ENCODE results near the gene SDCCAG8. TPM values are rescaled to one million over a fixed set of nuclear protein-coding genes. Genes with fewer than 3 reads are reported as not detected.

SDCCAG8 gene
- total RNA-seq, 1 experiment from 2014 or later = 10.0 TPM

- no peak overlapping the region for H3K4me3 Mint-ChIP-seq
- Histone ChIP-seq H3K79me2 (ENCODE audit: insufficient read depth, low read length) (no peaks in the 10 kb centered on the region), H3K4me2 (ENCODE audit: insufficient read depth, insufficient read length, low read length) (no peak overlapping the region), H3K79me1 (ENCODE audit: insufficient read depth, low read depth, low read length, poor library complexity, severe bottlenecking) (no peaks in the 10 kb centered on the region), H2AFZ (ENCODE audit: low read length) (no peak overlapping the region), H4K8ac (replicated peaks; ENCODE audit: insufficient read length, low read depth, low read length) (no peak overlapping the region), H3K4ac (ENCODE audit: low read depth, low read length) (no peak overlapping the region), H4K5ac (ENCODE audit: insufficient read length, low read depth, low read length) (no peak overlapping the region), H2BK12ac (ENCODE audit: insufficient read length, low read depth, low read length) (no peak overlapping the region), H4K20me1 (ENCODE audit: control insufficient read depth, insufficient read depth, insufficient read length) (no peaks in the 10 kb centered on the region), H3T11ph (ENCODE audit: low read length) (no peak overlapping the region), H3K23ac (ENCODE audit: insufficient read length, low read depth, low read length) (no peak overlapping the region), H3K9ac (ENCODE audit: extremely low read depth, insufficient read length, low read length) (no peak overlapping the region), H2AK5ac (ENCODE audit: insufficient read length, low read length) (peak overlapping the region; percentile 68), H2BK5ac (ENCODE audit: insufficient read length, low read length) (no peak overlapping the region), H2BK20ac (ENCODE audit: low read depth, low read length, poor library complexity, severe bottlenecking) (no peak overlapping the region), H4K91ac (ENCODE audit: insufficient read length, low read depth, low read length) (no peak overlapping the region), H3K14ac (ENCODE audit: insufficient read depth, low read length) (no peak overlapping the region), H3K9me3 (ENCODE audit: control insufficient read depth, low read depth, low read length) (no peaks in the 10 kb centered on the region), H3K4me1 (ENCODE audit: insufficient read depth, low read length) (no peaks in the 10 kb centered on the region; the same call in 1 of the 2 replicates), H2BK120ac (ENCODE audit: low read depth, low read length, poor library complexity, severe bottlenecking) (no peak overlapping the region), H3K56ac (ENCODE audit: insufficient read length, low read depth, low read length) (no peak overlapping the region), H3K23me2 (ENCODE audit: insufficient read length, low read depth, low read length, poor library complexity, severe bottlenecking) (no peaks in the 10 kb centered on the region), H3K27me3 (ENCODE audit: insufficient read depth, low read length) (no peaks in the 10 kb centered on the region), H3K27ac (ENCODE audit: insufficient read length, low read depth, low read length) (no peak overlapping the region), H2BK15ac (ENCODE audit: low read depth, low read length) (no peak overlapping the region), H3K18ac (ENCODE audit: insufficient read length, low read depth, low read length) (no peak overlapping the region)
- peaks cover 2 to 3% of the 10 kb centered on the region in 2 experiments; a peak in 3 of 5 replicates for H3K9me3 Mint-ChIP-seq
- TF ChIP-seq CTCF (conservative IDR thresholded peaks at IDR 0.05) = no peak
- no peak overlapping the region; a peak in 1 of 7 replicates for H3K27ac Mint-ChIP-seq
- peaks cover 1 to 4% (median 4%) of the 10 kb centered on the region in 3 experiments; a peak in 5 of 7 replicates for H3K36me3 Mint-ChIP-seq (ENCODE audit: insufficient read depth in 1 of 3, low read depth in 3 of 3)
- no peak for DNase-seq
- H3K4me1 Mint-ChIP-seq = peaks cover 7 to 13% of the 10 kb centered on the region in 2 experiments; a peak in 3 of 4 replicates
- no peaks in the 10 kb centered on the region for H3K27me3 Mint-ChIP-seq (ENCODE audit: low read depth)
- no CpG with 5 or more reads among the region's 5 CpGs for WGBS (ENCODE audit: extremely low coverage, insufficient read length, low lambda C conversion rate)
These were observed 267.9 kb downstream of the SDCCAG8 start for GRCh38 chr1:243523766-243524165.
